HG02763 (cell line): ENCODE results near the gene UFC1.

Experiments used
- ATAC-seq: cut with Tn5 transposase; IDR thresholded peaks from one replicate; pipeline ENCODE4 v1.9.1; 2021; ENCODE audit warnings: mild to moderate bottlenecking, moderate library complexity; ENCODE audit not compliant: unreplicated experiment

UFC1 gene

DNA sequence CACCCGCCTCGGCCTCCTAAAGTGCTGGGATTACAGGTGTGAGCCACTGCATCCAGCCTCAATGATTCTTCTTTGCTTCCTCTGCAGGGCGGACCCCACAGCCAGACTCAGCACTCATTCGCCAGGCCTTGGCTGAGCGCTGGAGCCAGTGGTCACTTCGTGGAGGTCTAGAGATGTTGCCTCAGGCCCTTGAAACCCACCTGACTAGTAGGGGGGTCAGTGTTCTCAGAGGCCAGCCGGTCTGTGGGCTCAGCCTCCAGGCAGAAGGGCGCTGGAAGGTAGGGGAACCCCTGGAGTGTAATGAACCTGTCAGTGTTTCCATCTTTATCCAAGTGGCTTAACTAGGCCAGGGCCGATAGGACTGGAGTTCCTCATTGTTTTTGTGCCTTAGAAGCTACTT lies 15.1 kb downstream of the UFC1 start:
- ATAC-seq = no peak

DNA sequence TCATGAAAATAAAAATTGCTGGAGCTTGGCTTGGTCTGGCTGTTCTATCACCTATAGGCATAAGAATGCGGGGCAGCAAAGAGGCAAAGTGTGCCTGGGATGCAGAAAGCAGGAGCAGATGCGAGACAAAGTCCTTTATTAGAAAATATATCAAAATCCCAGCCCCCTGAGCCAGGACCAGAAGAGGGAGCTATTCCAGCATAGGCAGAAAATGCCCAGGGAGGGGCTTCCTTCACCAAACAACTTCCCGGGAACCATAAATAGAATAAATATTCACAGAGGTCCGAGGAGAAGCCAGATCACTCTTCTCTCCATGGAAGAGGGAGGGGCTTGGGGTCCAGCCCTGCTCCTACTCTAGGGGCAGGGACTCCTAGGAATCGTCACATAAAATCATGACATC lies 17.4 kb downstream of the UFC1 start:
- no peak for ATAC-seq

DNA sequence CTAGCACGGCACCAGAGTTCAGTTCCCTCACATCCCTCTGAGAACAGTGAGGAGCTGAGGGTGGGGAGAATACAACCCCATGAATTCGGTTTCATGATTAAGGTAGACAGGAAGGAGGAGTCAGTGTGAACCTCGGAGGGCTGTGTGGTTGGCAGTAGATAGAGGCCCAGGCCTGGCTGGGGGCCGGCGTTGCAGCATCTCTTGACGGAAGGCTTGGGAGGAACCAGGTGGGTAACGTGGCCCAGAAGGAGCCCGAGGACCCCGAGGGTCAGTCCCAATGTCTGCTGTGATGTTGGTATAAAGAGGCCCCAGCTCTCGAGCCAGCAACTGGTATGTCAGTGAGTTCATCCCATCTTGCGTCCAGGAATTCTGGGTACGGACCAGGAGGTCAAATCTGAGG lies 17.9 kb downstream of the UFC1 start:
- no peak for ATAC-seq

DNA sequence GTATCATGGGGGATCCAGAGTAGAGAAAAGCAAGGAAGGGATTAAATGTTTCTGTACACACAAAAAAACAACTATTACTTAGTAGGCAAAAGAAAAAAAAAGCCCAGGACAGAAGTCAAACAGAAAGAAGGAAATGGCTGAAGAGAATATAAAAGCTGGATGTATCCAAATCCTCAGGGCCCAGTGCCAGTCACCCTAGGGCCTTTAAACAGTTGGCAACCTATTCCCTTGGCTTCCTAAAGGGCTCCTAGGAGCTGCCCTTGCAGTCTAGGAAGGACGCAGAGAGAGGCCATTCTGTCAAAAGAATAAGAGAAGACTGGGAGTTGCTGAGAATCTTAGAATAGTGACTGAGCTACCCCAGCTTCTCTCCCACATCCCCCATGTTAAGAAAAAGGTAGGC lies 18.6 kb downstream of the UFC1 start:
- no peak for ATAC-seq

DNA sequence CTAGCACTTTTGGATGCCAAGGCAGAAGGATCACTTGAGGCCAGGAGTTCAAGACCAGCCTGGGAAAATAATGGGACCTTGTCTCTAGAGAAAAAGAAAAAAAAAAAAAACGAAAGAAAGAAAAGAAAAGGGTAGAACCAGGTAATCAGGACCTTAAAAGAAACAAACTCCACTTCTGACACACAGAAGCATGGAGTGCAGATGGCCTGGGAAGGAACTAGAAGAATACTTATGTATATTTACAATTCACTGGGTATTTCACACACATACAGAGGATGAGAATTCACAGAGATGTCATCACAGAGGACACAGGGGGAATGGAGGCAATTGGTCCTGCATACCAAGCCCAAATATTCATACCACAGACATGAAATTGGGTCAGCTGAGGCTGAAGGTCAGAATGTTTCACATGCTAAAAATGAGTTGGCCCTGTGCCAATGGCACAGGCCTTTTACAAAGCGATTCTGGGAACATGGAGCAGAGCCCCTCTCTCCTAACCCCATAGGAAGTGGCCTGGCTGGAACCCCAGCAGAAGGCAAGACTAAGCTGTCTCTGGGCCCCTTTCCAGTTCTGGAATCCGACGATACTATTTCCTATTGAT lies 19.1 kb downstream of the UFC1 start:
- ATAC-seq = no peak

DNA sequence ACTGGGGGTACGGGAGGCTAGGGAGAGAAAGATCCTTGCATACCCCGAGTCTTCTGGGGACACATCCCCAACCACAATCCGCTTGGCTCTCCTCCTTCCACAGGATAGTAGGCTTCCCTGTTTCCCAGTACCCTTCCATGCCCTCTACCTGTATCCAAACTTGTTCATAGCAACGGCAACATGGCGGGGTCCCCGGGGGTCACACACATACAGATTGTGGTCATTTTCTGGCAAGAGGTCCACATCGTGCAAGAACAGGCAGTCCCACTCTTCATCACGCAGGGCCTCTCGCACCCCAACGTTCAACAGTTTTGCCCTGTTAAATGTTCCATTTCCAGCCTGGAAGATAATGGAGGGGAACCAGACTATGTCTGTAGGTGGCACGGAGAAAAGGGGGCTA lies 19.9 kb downstream of the UFC1 start:
- no peak for ATAC-seq

DNA sequence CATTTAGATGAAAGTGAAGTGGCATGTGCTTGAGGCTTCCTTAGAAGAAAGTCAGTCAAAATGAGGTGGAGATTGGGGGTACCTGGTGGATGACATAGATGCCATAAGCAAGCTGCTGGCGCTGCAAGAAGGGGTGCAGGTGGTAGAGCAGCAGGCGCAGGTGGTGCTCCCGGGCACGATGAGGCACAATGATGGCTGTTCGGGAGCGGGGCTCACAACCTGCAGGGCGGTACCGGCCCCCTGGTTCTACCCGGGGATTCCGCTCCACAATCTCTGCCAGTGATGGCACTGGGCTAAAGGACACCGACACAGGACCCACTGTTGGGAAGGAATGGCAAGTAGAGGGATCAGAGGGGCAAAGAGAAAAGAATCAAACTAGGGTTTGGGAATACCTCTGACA lies 21.1 kb downstream of the UFC1 start:
- no peak for ATAC-seq

DNA sequence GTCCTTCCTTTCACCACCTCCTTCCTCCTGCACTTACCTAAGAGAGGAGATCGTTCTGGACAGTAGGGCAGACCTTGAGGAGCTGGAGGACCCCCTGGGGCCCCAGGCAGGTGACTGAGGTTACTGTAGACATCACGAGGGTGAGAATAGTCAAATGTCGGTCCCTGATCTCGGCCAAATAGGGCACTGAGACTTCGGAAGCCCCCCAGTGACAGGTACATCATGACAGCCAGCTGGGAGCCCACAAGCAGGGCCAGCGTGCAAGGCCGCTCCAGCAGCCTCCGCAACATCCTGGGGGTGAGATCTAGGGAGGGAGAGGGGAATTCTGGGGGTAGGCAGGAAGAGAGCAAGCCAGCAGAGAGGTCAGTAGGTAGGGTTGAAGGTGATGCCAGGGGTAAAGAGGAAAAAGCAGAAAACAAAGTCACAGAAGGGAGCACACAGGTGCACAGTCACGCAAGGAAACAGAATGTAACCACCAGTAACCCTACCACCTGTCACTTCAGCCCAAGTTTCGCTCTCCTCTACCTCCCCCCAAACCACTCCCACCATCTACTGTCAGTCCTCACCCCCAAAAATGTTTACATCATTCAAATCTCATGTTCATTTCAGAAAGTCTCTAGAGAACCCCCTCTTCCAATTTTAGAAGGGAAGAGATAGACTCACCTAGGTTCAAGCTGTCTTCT lies 22.1 kb downstream of the UFC1 start:
- ATAC-seq = no peak

DNA sequence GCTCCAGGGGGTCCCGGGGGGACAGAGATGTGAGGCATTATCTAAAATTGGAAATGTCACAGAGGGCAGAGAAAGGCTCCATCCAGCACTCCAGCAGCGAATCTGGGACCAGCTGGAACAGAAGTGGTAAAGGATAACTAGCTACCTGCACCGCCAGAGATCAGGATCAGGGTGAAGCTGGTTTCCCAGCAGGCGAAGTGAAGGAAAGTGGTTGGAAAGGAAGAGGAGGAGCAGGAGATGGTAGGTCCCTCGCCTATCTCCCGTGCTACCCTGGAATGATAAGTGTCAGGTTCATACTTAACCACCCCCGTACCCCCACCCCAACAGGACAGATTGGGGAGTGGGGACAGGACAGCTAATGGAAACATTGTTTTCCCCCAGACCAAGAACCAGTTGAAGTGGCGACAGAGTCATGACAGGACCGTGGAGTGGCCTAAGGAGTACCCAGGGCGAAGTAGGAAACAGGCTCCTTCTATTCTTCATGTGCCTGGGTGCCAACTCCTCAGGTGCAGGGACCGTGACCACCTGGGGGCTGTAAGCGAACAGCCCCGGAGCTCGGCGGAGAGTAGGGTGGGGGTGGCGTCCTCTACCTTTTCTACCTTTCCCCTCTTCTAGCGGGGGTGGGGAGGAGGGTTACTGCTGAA lies 22.8 kb downstream of the UFC1 start:
- ATAC-seq = no peak

DNA sequence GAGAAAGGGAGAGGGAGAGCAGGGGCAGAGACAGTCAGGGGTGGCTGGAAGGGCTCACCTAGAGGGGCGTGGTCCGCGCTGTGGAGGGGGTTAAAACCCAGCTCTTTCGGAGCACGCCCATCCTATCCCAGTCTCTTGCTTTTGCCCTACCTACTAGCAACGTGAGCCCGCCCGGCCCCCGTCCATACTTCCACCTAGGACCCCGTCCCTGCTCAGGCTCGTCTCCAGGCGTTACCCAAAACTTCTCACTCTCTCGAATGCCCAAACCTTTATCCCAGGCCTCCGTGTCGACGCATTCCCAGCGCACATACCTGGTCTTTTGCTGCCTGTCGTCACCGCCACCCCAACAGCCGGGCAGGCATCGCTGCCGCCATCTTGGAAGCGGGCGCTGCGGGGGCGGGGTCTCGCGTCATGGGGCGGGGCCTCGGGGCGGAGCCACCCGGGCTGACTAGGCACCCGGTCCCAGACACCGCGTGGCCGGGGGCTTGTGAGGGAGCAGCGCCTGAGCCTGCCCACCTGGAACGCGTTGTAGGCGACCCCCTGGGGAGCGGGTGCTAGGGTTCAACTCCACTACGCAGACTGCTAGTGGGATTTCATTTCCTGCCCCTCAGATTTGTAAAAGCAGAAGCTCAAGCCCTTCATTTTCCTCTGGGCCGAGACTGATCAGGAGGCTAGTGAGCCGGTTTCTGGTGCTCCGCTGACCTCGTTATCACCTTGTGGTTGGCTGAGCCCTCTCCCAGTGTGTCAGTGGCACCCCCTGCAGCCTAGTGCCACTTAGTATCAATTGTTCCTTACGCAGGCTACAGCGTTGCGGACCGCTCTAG lies 23.5 kb downstream of the UFC1 start, which contains the start of gene B4GALT3:
Gene B4GALT3, minus strand, starts transcription at position 396 of the 824 bp plus-strand sequence. CDS start 1,447 bp downstream, outside the sequence.
- ATAC-seq = peak; percentile 74

DNA sequence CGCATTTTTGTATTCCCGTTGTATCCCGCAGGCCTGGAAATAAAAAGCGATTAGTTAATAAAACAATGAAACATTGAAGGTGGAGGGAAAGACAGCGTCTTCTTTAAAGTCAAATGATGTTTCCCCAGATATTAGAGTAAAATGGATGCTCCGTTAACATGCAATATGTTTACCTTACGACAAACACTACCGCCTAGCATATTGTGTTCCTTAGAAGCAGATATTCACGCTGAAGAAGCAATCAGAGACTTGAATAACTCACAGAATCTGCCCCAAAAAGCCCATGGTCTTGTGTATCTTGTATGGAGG lies 24.1 kb downstream of the UFC1 start:
- ATAC-seq = no peak

DNA sequence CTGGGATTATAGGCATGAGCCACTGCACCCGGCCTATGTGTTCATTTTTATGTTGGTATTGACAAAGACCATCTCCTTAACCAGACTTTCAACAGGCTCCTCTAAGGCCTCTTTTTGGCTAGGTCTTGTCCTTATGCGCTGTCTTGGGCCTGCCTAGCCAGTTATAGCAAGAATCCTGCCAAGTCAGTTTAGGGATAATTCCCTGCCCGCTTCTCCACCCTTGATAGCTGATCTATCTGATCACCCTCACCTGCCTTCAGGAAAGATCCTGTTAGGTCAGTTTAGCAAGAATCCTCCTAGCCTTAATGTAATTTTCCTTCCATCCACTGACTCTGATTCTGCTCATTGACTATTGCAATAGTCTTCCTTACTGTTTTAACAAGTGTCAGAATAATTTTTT lies 25.9 kb downstream of the UFC1 start:
- ATAC-seq = no peak

DNA sequence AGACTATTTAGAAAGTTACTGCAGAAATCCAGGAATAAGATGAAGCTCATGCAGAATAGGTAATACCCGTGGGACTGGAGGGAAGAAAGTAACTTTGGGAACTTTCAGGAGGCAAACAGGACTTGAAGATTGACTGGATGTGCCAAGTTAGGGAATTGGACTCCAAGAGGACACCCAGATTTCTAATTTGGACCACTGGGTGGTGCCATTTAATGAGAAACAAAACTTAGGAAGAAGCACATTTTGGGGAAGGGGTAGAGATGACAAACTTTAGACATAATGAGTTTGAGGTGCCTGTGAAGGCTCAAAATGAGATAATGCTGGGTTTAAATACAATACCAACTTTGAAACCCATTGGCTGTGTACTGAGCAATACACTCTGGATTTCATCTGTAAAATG lies 26.9 kb downstream of the UFC1 start:
- no peak for ATAC-seq

DNA sequence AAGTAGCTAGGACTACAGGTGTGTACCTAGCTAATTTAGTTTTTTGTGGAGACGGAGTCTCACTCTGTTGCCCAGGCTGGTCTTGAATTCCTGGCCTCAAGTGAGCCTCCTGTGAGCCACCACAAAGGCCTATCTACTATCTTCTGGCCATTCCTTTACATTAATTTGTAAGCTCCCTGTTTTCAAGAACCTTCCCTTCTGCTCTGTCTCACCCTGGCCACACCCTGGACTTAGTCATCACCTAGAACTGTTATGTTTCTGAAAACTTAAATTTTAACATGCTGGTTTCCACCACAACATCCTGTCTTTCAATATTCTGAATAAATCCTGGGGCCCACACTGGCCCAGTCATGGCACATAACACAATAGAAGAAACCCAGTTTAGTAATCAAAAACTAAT lies 28.4 kb downstream of the UFC1 start:
- peak; percentile 33 for ATAC-seq

DNA sequence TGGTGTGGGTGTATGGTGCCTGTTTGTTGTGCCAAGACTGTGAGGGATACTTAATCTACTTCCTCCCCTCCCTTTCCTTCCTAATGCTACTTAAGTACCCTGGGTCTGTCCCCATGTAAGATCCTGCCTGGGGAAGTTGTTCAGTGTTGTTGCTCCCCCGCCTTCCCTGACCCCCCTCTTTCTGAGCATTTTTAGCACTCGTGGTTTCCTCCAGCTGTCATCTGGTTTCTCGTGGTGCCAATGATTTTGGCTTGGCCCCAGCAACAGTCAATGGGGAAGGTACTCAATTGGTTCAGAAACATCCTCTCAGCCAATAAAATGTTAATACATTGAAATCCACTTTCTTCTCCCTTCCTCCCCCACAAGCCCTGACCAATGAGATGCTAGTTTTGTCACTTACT lies 31.5 kb downstream of the UFC1 start:
- peak; percentile 66 for ATAC-seq

DNA sequence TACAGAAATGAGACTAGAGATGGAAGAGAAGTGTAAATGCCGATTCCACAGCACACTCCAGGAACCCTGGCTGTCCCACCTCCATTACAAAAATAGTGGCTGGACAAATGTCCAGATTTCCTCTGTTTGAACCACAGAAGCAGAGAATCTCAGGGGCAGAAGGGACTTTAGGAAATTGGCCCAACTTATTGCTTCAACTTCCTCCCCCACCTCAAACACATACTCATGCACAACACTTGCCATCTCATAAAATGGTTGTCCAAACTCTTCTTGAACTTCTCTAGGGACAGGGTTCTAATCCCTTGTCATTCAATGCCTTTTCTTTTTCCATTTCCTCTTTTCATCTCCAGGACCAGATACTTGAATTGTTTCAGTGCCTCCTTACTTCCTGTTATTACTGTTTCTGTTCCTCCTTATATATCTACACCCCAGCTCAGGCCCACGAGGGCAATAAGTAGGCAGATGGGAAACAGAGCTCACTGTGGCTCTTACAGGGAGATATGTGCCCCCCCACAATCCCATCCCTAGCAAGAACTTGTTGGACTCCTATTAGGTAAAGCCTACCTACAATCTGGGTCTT lies 32.0 kb downstream of the UFC1 start:
- peak; percentile 6 for ATAC-seq

DNA sequence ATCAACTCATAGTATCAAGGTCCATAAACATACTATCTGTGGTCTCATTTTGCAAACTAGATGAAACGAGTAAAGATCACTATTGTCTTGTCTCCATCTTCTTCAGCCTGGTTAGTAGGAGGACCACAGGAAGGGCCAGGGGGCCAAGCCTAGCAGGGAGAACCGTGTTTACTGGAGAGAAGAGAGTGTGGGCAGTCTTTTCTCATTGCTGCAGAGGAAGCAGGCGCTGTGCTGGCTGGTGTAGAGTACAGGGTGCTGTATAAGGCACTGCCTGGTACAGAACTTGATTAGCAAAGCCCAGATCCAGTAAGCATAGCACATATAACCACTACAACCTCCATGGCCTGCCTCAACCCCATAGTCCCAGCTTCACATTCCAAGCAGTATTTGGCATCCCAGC lies 33.5 kb downstream of the UFC1 start:
- no peak for ATAC-seq

DNA sequence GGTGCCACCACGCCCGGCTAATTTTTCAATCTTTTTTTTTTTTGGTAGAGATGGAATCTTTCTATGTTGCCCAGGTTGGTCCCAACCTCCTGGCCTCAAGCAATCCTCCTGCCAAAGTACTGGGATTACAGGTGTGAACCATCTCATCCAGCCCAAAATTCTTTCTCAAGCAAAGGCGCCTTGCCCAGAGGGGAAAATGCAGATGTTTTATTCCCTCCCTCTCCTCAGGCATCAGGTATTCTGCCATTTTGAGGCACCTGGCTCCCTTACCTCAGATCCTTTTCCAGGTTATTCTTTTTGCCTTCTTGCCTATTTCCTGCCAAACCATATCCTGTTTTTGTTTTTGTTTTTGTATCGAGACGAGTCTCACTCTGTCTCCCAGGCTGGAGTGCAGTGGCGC lies 34.6 kb downstream of the UFC1 start:
- ATAC-seq = no peak

DNA sequence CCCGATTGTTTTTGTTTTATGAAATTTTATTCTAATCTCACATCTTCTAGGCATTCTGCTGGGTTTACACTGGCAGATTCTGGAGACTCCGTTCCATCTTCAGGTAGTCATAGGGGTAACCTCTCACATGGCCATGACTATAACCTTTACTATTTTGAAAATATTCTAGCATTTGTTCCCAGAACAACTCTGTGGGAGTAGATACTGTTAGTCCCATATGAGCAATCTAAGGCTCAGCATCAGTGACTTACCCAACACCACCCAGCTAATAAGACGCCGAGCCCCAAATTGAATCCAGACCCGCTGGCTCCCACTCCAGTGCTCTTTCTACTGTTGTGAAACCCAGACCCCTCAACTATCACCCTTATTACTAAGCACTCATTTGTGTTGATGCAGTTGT lies 35.3 kb downstream of the UFC1 start:
- ATAC-seq = no peak

DNA sequence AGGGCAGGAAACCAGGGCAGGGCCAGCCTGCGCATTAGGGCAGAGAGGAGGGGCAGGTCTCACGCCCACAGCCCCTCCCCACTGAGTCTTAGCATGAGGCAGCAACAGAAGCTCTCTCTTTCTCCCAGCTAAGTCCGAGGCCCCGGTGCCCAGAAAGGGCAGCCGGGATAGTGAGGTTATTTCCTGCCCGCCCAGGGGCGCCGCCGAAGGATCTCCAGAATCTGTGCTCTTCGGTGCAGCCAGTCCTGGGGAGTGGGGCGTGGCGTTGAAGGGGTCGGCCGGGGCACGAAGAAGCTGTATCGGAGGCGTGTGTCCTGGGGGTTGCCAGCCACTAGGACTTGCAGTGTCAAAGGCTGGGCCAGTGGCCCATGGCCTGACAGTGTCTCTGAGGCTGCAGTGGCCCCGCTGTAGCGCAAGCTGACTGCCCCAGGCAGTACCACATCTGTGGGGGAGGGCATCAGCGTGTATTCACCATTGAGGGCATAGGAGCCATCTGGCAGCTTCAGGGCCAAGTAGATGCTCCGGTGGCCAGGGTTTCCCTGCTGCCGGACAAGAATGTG lies 37.3 kb downstream of the UFC1 start:
- ATAC-seq = no peak

DNA sequence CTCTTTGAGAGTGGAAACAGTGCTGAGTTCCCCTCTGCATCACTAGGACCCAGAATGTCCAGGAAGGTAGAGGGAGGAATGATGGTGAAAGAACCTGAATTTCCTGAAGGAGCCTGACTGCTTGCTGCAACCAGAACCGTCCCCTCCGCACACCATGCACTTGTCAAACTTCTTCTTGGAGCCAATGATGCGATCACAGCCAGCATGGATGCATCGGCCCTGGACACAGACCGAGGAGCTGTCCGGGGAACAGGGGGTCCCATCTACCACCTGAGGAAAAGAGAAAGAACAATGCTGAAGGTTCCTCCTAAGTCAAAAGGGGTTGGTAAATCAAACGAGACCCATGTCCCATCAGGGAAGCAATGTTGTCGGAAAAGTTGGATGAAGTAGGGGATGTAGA lies 38.2 kb downstream of the UFC1 start:
- no peak for ATAC-seq
